ENCODE measurements around the gene MKRN1. TPM values are rescaled to one million over a fixed set of nuclear protein-coding genes. Genes with fewer than 3 reads are reported as not detected.

Gene MKRN1
- total and polyA plus RNA-seq, 7 donors, result 27.0 to 82.0 (median 59.1) TPM

GRCh38 chr7:140479739-140480084, 407 bp upstream of the MKRN1 start:
- Histone ChIP-seq H3K36me3 (ENCODE audit: insufficient read depth in 1 of 2, low read depth in 1 of 2) (no peaks in the 10 kb centered on the region), H3K4me3 (peak overlapping the region; percentile 96), H3K9me3 (no peaks in the 10 kb centered on the region), H3K27me3 (ENCODE audit: insufficient read depth in 3 of 3, low read length in 2 of 3) (no peaks in the 10 kb centered on the region), H3K27ac (peak overlapping the region; percentile 82), H3K4me1 (peaks cover 14% of the 10 kb centered on the region)
- DNase-seq (no peak), ATAC-seq (no peak)
- intact Hi-C loops (cut with DNase I), result loop anchor here (2.0 to 5.0 kb wide), 3 partner anchors 38 to 175 kb away; no protein-coding TSS in a partner anchor
- TF ChIP-seq CTCF (IDR thresholded peaks at IDR 0.05), result no peak
- WGBS, 3 donors, result 0 to 4% (median 0%) methylated on average over 2 of the region's 2 CpGs

- ATAC-seq, result peak in 3 of 4 donors; percentile 26 to 41 (median 39)
- Histone ChIP-seq H3K27ac (peak overlapping the region; percentile 82), H3K27me3 (ENCODE audit: insufficient read depth in 3 of 3, low read length in 2 of 3) (no peaks in the 10 kb centered on the region), H3K4me3 (peak overlapping the region; percentile 96), H3K9me3 (no peaks in the 10 kb centered on the region), H3K4me1 (peaks cover 14% of the 10 kb centered on the region), H3K36me3 (ENCODE audit: insufficient read depth in 1 of 2, low read depth in 1 of 2) (no peaks in the 10 kb centered on the region)
- 1% methylated on average over 49 to 69 of the region's 69 CpGs for WGBS, 3 donors
- intact Hi-C loops (cut with DNase I), result loop anchor here (2.0 to 5.0 kb wide), 3 partner anchors 39 to 176 kb away; no protein-coding TSS in a partner anchor
- DNase-seq, result peak; percentile 37 to 66
- TF ChIP-seq CTCF (IDR thresholded peaks at IDR 0.05), result no peak
Measured at GRCh38 chr7:140478246-140479061, 851 bp downstream of the MKRN1 start.

GRCh38 chr7:140476698-140477261, 2.5 kb downstream of the MKRN1 start:
- Histone ChIP-seq H3K4me3 (peak overlapping the region; percentile 96), H3K4me1 (peaks cover 14% of the 10 kb centered on the region), H3K27ac (no peak overlapping the region), H3K9me3 (no peaks in the 10 kb centered on the region), H3K36me3 (ENCODE audit: insufficient read depth in 1 of 2, low read depth in 1 of 2) (peaks cover 0 to 2% of the 10 kb centered on the region in 2 donors), H3K27me3 (ENCODE audit: insufficient read depth in 3 of 3, low read length in 2 of 3) (no peaks in the 10 kb centered on the region)
- intact Hi-C loops (cut with DNase I), result loop anchor here in 1 of 2 donors (5.0 kb wide), 1 partner anchor 41 kb away; no protein-coding TSS in a partner anchor
- ATAC-seq, result no peak
- TF ChIP-seq CTCF (IDR thresholded peaks at IDR 0.05), result no peak
- WGBS, 3 donors, result 78 to 82% (median 79%) methylated on average over 11 of the region's 11 CpGs
- DNase-seq, result no peak

- no peak for ATAC-seq
- no peaks in the 10 kb centered on the region for H3K27me3 ChIP-seq (ENCODE audit: insufficient read depth in 3 of 3, low read length in 2 of 3)
- intact Hi-C loops (cut with DNase I), result loop anchor here in 1 of 2 donors (5.0 kb wide), 1 partner anchor 41 kb away; no protein-coding TSS in a partner anchor
- H3K27ac ChIP-seq, result no peak overlapping the region
- no peaks in the 10 kb centered on the region for H3K9me3 ChIP-seq
- DNase-seq, result no peak
- H3K4me1 ChIP-seq, result peaks cover 14% of the 10 kb centered on the region
- WGBS, 3 donors, result 52 to 64% (median 55%) methylated on average over 2 of the region's 2 CpGs
- no peak overlapping the region for H3K4me3 ChIP-seq
- peak; percentile 59 for TF ChIP-seq CTCF (IDR thresholded peaks at IDR 0.05)
- peaks cover 0 to 11% of the 10 kb centered on the region in 2 donors for H3K36me3 ChIP-seq (ENCODE audit: insufficient read depth in 1 of 2, low read depth in 1 of 2)
Measured at GRCh38 chr7:140475747-140476333, 3.5 kb downstream of the MKRN1 start.

All from psoas muscle (tissue), 8 donors.